ENCODE measurements around the gene DRC7. TPM values are rescaled to one million over a fixed set of nuclear protein-coding genes. Genes with fewer than 3 reads are reported as not detected.

The DRC7 gene
- total RNA-seq, 1 donor from 2014 or later = 0.16 TPM

DNA sequence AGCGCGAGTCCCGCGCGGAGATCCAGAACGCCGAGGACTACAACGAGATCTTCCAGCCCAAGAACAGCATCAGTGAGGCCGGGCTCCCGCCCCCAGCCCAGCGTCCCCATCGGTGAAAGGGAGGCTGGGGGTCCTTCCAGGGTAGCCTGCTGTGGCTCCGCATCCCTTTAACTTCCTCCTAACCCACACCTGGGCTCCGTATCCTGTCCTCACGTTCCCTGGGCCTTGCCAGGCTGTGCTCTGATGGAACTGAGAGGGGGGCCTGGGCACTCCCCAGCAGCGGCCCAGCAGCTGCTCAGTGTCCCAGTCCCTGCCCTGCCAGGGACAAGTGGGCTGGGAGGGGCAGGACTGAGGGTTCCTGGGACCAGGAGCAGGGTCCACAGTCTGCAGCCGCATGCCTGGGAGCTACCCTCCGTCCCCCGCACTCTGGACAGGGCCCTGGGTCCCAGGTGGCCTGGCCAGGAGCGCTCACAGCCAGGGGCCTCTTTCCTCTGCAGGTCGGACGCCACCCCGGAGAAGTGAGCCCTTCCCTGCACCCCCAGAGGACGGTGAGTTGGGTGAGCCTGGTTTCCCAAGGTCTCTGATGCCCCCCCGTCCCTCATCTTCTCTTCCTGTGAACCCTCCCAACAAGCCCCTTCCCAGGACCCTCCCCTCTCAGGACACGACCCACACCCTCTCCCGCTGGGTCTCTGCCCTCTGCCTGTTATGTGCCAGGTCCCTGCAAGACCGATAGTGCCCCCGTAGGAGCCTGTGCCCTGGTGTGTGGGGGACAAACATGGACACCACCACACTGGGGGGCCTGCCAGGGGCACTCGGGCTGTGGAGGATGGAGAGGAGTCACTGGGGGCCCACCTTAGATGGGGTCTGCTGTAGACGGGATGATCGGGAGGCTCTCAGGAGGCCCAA lies 59.1 kb downstream of the DRC7 start:
- Mint-ChIP-seq H3K9me3 (no peaks in the 10 kb centered on the region), H3K4me1 (no peaks in the 10 kb centered on the region), H3K36me3 (ENCODE audit: low read depth) (no peaks in the 10 kb centered on the region), H3K4me3 (no peak overlapping the region), H3K27ac (ENCODE audit: unreplicated experiment) (peak overlapping the region; percentile 75), H3K27me3 (ENCODE audit: low read depth) (no peaks in the 10 kb centered on the region)
- DNase-seq (ENCODE audit: low read depth, low spot score) = no peak
- TF ChIP-seq, protein P1, sequence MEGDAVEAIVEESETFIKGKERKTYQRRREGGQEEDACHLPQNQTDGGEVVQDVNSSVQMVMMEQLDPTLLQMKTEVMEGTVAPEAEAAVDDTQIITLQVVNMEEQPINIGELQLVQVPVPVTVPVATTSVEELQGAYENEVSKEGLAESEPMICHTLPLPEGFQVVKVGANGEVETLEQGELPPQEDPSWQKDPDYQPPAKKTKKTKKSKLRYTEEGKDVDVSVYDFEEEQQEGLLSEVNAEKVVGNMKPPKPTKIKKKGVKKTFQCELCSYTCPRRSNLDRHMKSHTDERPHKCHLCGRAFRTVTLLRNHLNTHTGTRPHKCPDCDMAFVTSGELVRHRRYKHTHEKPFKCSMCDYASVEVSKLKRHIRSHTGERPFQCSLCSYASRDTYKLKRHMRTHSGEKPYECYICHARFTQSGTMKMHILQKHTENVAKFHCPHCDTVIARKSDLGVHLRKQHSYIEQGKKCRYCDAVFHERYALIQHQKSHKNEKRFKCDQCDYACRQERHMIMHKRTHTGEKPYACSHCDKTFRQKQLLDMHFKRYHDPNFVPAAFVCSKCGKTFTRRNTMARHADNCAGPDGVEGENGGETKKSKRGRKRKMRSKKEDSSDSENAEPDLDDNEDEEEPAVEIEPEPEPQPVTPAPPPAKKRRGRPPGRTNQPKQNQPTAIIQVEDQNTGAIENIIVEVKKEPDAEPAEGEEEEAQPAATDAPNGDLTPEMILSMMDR (conservative IDR thresholded peaks at IDR 0.05) = no peak

DNA sequence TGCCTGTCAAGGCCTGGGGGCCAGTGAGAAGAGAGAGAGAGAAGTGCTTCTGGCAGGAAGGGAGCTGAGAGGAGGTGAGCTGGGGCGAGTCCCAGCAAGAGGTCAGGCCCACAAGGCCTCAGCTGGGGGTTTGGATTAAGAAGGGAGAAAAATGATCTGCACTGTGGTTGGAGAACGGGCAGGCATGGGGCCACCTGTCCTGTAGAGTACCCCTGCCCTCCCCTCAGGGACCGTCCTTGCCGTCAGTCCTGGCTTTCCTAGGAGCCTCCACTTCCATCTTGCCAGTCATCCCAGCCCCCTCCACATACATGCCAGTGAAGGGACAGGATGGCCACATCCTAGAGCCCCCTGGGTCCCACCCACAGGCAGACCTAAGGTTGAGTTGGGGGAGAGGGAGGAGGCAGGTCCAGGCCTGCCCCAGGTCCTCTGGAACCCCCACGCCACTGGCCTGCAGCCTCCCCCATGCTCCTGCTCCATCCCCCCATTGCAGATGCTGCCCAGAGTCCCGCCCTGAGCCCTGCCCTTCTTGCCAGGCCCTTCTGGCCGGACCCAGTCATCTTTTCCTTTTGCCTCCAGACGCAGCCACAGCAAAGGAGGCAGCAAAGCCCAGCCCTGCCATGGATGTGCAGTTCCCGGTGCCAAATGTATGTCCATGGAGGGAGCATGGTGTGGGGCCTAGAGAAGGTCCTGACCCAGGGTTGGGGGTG lies 59.9 kb downstream of the DRC7 start:
- no peak for DNase-seq (ENCODE audit: low read depth, low spot score)
- H3K36me3 Mint-ChIP-seq (ENCODE audit: low read depth) = no peaks in the 10 kb centered on the region
- H3K4me3 Mint-ChIP-seq = no peak overlapping the region
- H3K27me3 Mint-ChIP-seq (ENCODE audit: low read depth) = no peaks in the 10 kb centered on the region
- no peaks in the 10 kb centered on the region for H3K9me3 Mint-ChIP-seq
- TF ChIP-seq, protein P1 (conservative IDR thresholded peaks at IDR 0.05) = no peak
- H3K4me1 Mint-ChIP-seq = no peaks in the 10 kb centered on the region
- peak overlapping the region; percentile 75 for H3K27ac Mint-ChIP-seq (ENCODE audit: unreplicated experiment)

DNA sequence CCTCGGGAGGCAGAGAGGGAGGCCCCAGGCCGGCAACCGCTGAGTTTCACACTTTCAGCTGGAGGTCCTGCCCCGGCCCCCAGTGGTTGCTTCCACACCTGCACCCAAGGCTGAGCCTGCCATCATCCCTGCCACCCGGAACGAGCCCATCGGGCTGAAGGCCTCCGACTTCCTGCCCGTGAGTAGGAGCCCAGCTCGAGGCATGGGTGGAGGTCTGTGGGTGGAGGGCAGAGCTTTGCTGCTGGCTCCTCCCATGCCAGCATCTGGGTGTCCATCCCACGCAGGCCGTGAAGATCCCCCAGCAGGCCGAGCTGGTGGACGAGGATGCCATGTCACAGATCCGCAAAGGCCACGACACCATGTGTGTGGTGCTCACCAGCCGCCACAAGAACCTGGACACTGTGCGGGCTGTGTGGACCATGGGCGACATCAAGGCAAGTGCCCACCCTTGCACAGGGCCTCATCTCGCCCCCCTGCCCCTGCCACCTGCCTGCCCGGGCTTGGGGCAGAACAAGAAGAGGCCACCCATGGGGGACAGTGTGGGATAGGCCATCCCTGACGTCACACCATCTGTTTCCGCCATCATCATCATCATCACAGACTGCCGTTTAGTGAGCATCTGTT lies 60.6 kb downstream of the DRC7 start:
- H3K36me3 Mint-ChIP-seq (ENCODE audit: low read depth) = no peaks in the 10 kb centered on the region
- no peaks in the 10 kb centered on the region for H3K4me1 Mint-ChIP-seq
- no peaks in the 10 kb centered on the region for H3K27me3 Mint-ChIP-seq (ENCODE audit: low read depth)
- DNase-seq (ENCODE audit: low read depth, low spot score) = no peak
- no peak overlapping the region for H3K4me3 Mint-ChIP-seq
- TF ChIP-seq, protein P1 (conservative IDR thresholded peaks at IDR 0.05) = no peak
- H3K9me3 Mint-ChIP-seq = no peaks in the 10 kb centered on the region
- H3K27ac Mint-ChIP-seq (ENCODE audit: unreplicated experiment) = no peak overlapping the region

DNA sequence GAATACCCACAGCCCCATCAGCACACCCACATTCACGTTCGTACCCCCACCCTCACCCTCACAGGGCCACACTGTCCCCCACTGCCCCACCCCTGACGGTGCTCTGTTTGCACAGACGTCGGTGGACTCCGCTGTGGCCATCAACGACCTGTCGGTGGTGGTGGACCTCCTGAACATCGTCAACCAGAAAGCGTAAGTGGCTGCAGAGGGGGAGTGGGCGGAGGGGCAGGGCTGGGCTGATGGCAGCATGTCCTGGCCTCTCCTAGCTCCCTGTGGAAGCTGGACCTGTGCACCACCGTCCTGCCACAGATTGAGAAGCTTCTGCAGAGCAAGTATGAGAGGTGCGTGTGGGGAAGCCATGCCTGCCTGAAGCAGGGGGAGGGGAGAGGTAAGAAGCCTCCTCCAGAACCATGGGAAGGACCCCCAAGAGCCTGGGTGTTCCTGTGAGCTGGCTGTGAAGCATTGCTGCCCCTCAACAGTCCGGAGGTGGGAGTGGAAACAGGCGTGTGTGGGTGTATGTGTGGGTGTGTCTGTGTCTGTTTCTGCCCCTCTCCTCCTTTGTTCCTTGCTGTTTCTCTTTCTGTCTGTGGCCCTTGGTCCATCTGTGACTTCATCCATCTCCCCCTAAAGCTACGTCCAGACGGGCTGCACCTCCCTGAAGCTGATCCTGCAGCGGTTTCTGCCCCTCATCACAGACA lies 61.3 kb downstream of the DRC7 start:
- H3K36me3 Mint-ChIP-seq (ENCODE audit: low read depth) = no peaks in the 10 kb centered on the region
- H3K9me3 Mint-ChIP-seq = no peaks in the 10 kb centered on the region
- no peak overlapping the region for H3K27ac Mint-ChIP-seq (ENCODE audit: unreplicated experiment)
- DNase-seq (ENCODE audit: low read depth, low spot score) = no peak
- TF ChIP-seq, protein P1 (conservative IDR thresholded peaks at IDR 0.05) = no peak
- H3K4me1 Mint-ChIP-seq = no peaks in the 10 kb centered on the region
- no peaks in the 10 kb centered on the region for H3K27me3 Mint-ChIP-seq (ENCODE audit: low read depth)
- H3K4me3 Mint-ChIP-seq = no peak overlapping the region
